Liver (tissue), 9 donors: ENCODE results near the gene EIF2B5. TPM values are rescaled to one million over a fixed set of nuclear protein-coding genes. Genes with fewer than 3 reads are reported as not detected.

Source experiments
- DNase-seq: peaks from one replicate; pipeline ENCODE4 v3.0.0-alpha.2; 2017; ENCODE audit warnings: low spot score
- H3K27ac ChIP-seq, 2 donors: one replicate each; pipeline ENCODE4 v1.7.0; 2013; ENCODE audit warnings: inconsistent platforms in 2 of 2, low read length in 2 of 2, control low read depth in 1 of 2, low read depth in 1 of 2, mild to moderate bottlenecking in 1 of 2
- H3K27me3 ChIP-seq, 4 donors: one replicate each; pipeline versions ENCODE4 v1.6.1 to v1.7.0; 2013; ENCODE audit warnings: low read length in 3 of 4, inconsistent platforms in 1 of 4, mild to moderate bottlenecking in 1 of 4, moderate library complexity in 1 of 4; ENCODE audit not compliant: control insufficient read depth in 4 of 4, insufficient read depth in 4 of 4
- H3K36me3 ChIP-seq, 4 donors: one replicate each; pipeline versions ENCODE4 v1.6.1 to v1.7.0; 2013; ENCODE audit warnings: low read length in 3 of 4, mild to moderate bottlenecking in 3 of 4, low read depth in 1 of 4, moderate library complexity in 1 of 4; ENCODE audit not compliant: control insufficient read depth in 4 of 4, insufficient read depth in 3 of 4
- H3K4me1 ChIP-seq, 4 donors: one replicate each; pipeline versions ENCODE4 v1.6.1 to v1.7.0; 2013; ENCODE audit warnings: low read length in 3 of 4, mild to moderate bottlenecking in 3 of 4, moderate library complexity in 1 of 4; ENCODE audit not compliant: control insufficient read depth in 4 of 4, insufficient read depth in 4 of 4
- H3K4me3 ChIP-seq, 3 donors: one replicate each; pipeline versions ENCODE4 v1.6.1 to v1.7.0; 2013; ENCODE audit warnings: low read length in 3 of 3, control low read depth in 1 of 3, low read depth in 1 of 3, mild to moderate bottlenecking in 1 of 3
- H3K9ac ChIP-seq, 2 donors: one replicate each; pipeline ENCODE4 v1.7.0; 2013; ENCODE audit warnings: low read length in 2 of 2, mild to moderate bottlenecking in 2 of 2, moderate library complexity in 2 of 2, control low read depth in 1 of 2, low read depth in 1 of 2
- H3K9me3 ChIP-seq, 4 donors: one replicate each; pipeline versions ENCODE4 v1.6.1 to v1.7.0; 2013; ENCODE audit warnings: low read length in 3 of 4; ENCODE audit not compliant: control insufficient read depth in 4 of 4
- EGR1 ChIP-seq, 2 donors: IDR thresholded peaks; 2 replicates each; pipeline ENCODE4 v1.6.1; 2016 to 2018; ENCODE audit warnings: antibody characterized with exemption in 2 of 2, low read depth in 2 of 2
- GABPA ChIP-seq, 2 donors: IDR thresholded peaks in 1 of 2; conservative IDR thresholded peaks in 1 of 2; 2 replicates each; pipeline ENCODE4 v1.6.1; 2016; ENCODE audit warnings: antibody characterized with exemption in 2 of 2, mild to moderate bottlenecking in 1 of 2, moderate library complexity in 1 of 2
- HNF4G ChIP-seq: IDR thresholded peaks from 2 replicates; pipeline ENCODE4 v1.6.1; 2016; ENCODE audit warnings: antibody characterized with exemption
- NR2F2 ChIP-seq: IDR thresholded peaks from 2 replicates; pipeline ENCODE4 v1.6.1; 2016; ENCODE audit warnings: antibody characterized with exemption
- REST ChIP-seq: IDR thresholded peaks from 2 replicates; pipeline ENCODE4 v1.6.1; 2016; ENCODE audit warnings: antibody characterized with exemption, mild to moderate bottlenecking
- RXRA ChIP-seq, 2 donors: IDR thresholded peaks; 2 replicates each; pipeline ENCODE4 v1.6.1; 2017 to 2018; ENCODE audit warnings: antibody characterized with exemption in 2 of 2, mild to moderate bottlenecking in 1 of 2
- SP1 ChIP-seq: IDR thresholded peaks from 2 replicates; pipeline ENCODE4 v1.6.1; 2018; ENCODE audit warnings: antibody characterized with exemption, mild to moderate bottlenecking
- TAF1 ChIP-seq: conservative IDR thresholded peaks from 2 replicates; pipeline ENCODE4 v1.6.1; 2016; ENCODE audit warnings: antibody characterized with exemption, mild to moderate bottlenecking
- ZBTB33 ChIP-seq: IDR thresholded peaks from 2 replicates; pipeline ENCODE4 v1.6.1; 2016; ENCODE audit warnings: antibody characterized with exemption
- WGBS: extraction: QIAGEN DNeasy Blood & Tissue Kit; methylation state at CpG from one replicate; pipeline ENCODE4 v1.1.7; 2013; 5-methylcytosine and 5-hydroxymethylcytosine counted together
- polyA plus RNA-seq, 2 donors: library from polyadenylated mRNA; stranded (reverse) in 1 of 2; unstranded in 1 of 2; fragments of 200-250 nt in 1 of 2; fragments of >200 nt in 1 of 2; fragmentation: Nextera tagmentation in 1 of 2; extraction: Ambion mirVana in 1 of 2; gene quantifications; one replicate each; pipeline versions ENCODE4 v1.2.1 to v1.2.3, GENCODE V29; 2013 to 2015
- total RNA-seq, 2 donors: library from RNA; depleted of rRNA; stranded (reverse); fragments of >200 nt; gene quantifications; one replicate each; pipeline ENCODE4 v1.2.3, GENCODE V29; 2014
- donor health status: healthy.
- donor health status: healthy.
- donor health status: healthy.
- donor health status: healthy.
- donor health status: healthy.

Gene EIF2B5
- total and polyA plus RNA-seq, 4 donors = 19.0 to 34.3 (median 24.4) TPM

GRCh38 chr3:184156522-184156955, 21.4 kb downstream of the EIF2B5 start:
- Histone ChIP-seq H3K9ac (peak overlapping the region; percentile 63 to 87), H3K36me3 (no peaks in the 10 kb centered on the region), H3K4me3 (peak overlapping the region; percentile 93 to 94 (median 93)), H3K27me3 (no peaks in the 10 kb centered on the region), H3K4me1 (peaks cover 5 to 36% (median 24%) of the 10 kb centered on the region in 4 donors), H3K9me3 (no peaks in the 10 kb centered on the region), H3K27ac (peak overlapping the region; percentile 66 to 76)
- no peak for DNase-seq
- peak; percentile 26 for TF ChIP-seq REST
- no peak for TF ChIP-seq TAF1
- WGBS = 2% methylated on average over 6 of the region's 6 CpGs

GRCh38 chr3:184157206-184157605, 22.0 kb downstream of the EIF2B5 start:
- Histone ChIP-seq H3K27ac (no peak overlapping the region), H3K9me3 (no peaks in the 10 kb centered on the region), H3K4me3 (peak overlapping the region; percentile 0 to 93 (median 93)), H3K27me3 (no peaks in the 10 kb centered on the region), H3K9ac (peak overlapping the region; percentile 63 to 87), H3K36me3 (no peaks in the 10 kb centered on the region), H3K4me1 (peaks cover 5 to 36% (median 24%) of the 10 kb centered on the region in 4 donors)
- DNase-seq = no peak
- no peak for TF ChIP-seq TAF1
- no peak for TF ChIP-seq SP1
- TF ChIP-seq ZBTB33 = no peak
- no peak for TF ChIP-seq EGR1 (IDR thresholded peaks at IDR 0.05; ENCODE audit: low read depth in 2 of 2)
- no peak for TF ChIP-seq HNF4G
- TF ChIP-seq GABPA (IDR thresholded peaks at IDR 0.05 in 1 of 2, conservative IDR thresholded peaks at IDR 0.05 in 1 of 2) = no peak

- no peak overlapping the region for H3K9ac ChIP-seq
- no peaks in the 10 kb centered on the region for H3K9me3 ChIP-seq
- H3K36me3 ChIP-seq = peaks cover 0 to 3% (median under 1%) of the 10 kb centered on the region in 4 donors
- peak; percentile 33 to 55 for TF ChIP-seq RXRA (IDR thresholded peaks at IDR 0.05)
- no peak for TF ChIP-seq ZBTB33
- peak; percentile 87 for TF ChIP-seq NR2F2
- no peak for DNase-seq
- peaks cover 5 to 36% (median 24%) of the 10 kb centered on the region in 4 donors for H3K4me1 ChIP-seq
- no peak overlapping the region for H3K4me3 ChIP-seq
- 63% methylated on average over 4 of the region's 4 CpGs for WGBS
- H3K27ac ChIP-seq = no peak overlapping the region
- no peaks in the 10 kb centered on the region for H3K27me3 ChIP-seq
Observed at GRCh38 chr3:184158404-184158803, 23.2 kb downstream of the EIF2B5 start.
